A673 (cell line): Measurements from ENCODE around the gene B3GAT3. TPM values are rescaled to one million over a fixed set of nuclear protein-coding genes. Genes with fewer than 3 reads are reported as not detected.
A peak's percentile ranks its signal among the peaks of the same experiment; 100 is the strongest.
"Not testable (repeated sequence)": the region's sequence is repeated elsewhere in the genome, so short reads cannot be mapped to it uniquely, and the experiment has no call there.

Source experiments
- BruUV-seq: library from RNA; stranded (reverse); fragments of 400-500 nt; replicated peaks from 2 replicates; lab custom pipeline; 2021; lab: Mats Ljungman, UMichigan
- CTCF ChIA-PET: fragments of 300-600 bp; sonication (Branson Sonifier 250); formaldehyde crosslinking; loops from one replicate; lab custom pipeline; 2022; ENCODE audit warnings: antibody characterized with exemption; lab: Charles Lee
- POLR2A ChIA-PET: fragments of 300-600 bp; sonication (Branson Sonifier 250); formaldehyde crosslinking; loops from one replicate; lab custom pipeline; 2022; ENCODE audit warnings: antibody characterized with exemption; ENCODE audit not compliant: low non-redundant PET; lab: Charles Lee
- DNase-seq: peaks from one replicate; pipeline ENCODE4 v3.0.0-alpha.2; 2015; ENCODE audit warnings: low spot score
- H3K27ac ChIP-seq: fragments of 200-600 bp; sonication (generic); 2 replicates; pipeline ENCODE4 v1.5.1; 2016; ENCODE audit warnings: mixed run types, low read depth, mild to moderate bottlenecking, mixed read lengths, antibody characterized with exemption, low read length; ENCODE audit not compliant: poor library complexity, severe bottlenecking
- H3K27me3 ChIP-seq: fragments of 200-600 bp; sonication (generic); replicated peaks from 2 replicates; pipeline ENCODE4 v1.6.1; 2017; ENCODE audit warnings: mixed run types, low read depth, mild to moderate bottlenecking, mixed read lengths, antibody characterized with exemption, low read length; ENCODE audit not compliant: insufficient read depth, poor library complexity
- H3K36me3 ChIP-seq: fragments of 200-600 bp; sonication (generic); 2 replicates; pipeline ENCODE4 v1.6.1; 2016; ENCODE audit warnings: mixed run types, mild to moderate bottlenecking, mixed read lengths, antibody characterized with exemption, low read length; ENCODE audit not compliant: insufficient read depth, poor library complexity, severe bottlenecking
- H3K4me1 ChIP-seq: fragments of 200-600 bp; sonication (generic); 2 replicates; pipeline ENCODE4 v1.6.1; 2017; ENCODE audit warnings: mixed run types, mild to moderate bottlenecking, mixed read lengths, antibody characterized with exemption, low read length; ENCODE audit not compliant: insufficient read depth, poor library complexity, severe bottlenecking
- H3K4me3 ChIP-seq: fragments of 200-600 bp; sonication (generic); 2 replicates; pipeline ENCODE4 v1.5.1; 2016; ENCODE audit warnings: low read depth, mixed run types, mild to moderate bottlenecking, mixed read lengths, low read length; ENCODE audit not compliant: poor library complexity, severe bottlenecking
- H3K9me3 ChIP-seq: fragments of 200-600 bp; sonication (generic); 2 replicates; pipeline ENCODE4 v1.6.1; 2016; ENCODE audit warnings: mixed run types, low read depth, mild to moderate bottlenecking, mixed read lengths, antibody characterized with exemption, low read length; ENCODE audit not compliant: poor library complexity, severe bottlenecking
- EZH2 ChIP-seq: fragments of 200-600 bp; sonication (generic); IDR thresholded peaks from 2 replicates; pipeline ENCODE4 v1.6.1; 2017; ENCODE audit warnings: borderline replicate concordance, low read depth, mild to moderate bottlenecking, mixed read lengths, antibody characterized with exemption, low read length; ENCODE audit not compliant: poor library complexity, severe bottlenecking
- intact Hi-C: fragments of 100-400 bp; cut with micrococcal nuclease; formaldehyde crosslinking; loops from one replicate; pipeline ENCODE4 v1.10.0; 2022; ENCODE audit not compliant: unreplicated experiment
- total RNA-seq: library from RNA; stranded (reverse); gene quantifications from 2 replicates; pipeline ENCODE4 v1.2.3, GENCODE V29; 2021
- TF ChIP-seq, protein P1 (sequence below): fragments of 300-800, 200-600 bp; sonication (generic); conservative IDR thresholded peaks from 2 replicates; pipeline ENCODE4 v1.5.1; 2017; ENCODE audit warnings: low read depth, mild to moderate bottlenecking, antibody characterized with exemption, low read length, moderate library complexity, mixed read lengths

B3GAT3 gene
- total RNA-seq, 1 experiment from 2014 or later, result 64.7 TPM

DNA sequence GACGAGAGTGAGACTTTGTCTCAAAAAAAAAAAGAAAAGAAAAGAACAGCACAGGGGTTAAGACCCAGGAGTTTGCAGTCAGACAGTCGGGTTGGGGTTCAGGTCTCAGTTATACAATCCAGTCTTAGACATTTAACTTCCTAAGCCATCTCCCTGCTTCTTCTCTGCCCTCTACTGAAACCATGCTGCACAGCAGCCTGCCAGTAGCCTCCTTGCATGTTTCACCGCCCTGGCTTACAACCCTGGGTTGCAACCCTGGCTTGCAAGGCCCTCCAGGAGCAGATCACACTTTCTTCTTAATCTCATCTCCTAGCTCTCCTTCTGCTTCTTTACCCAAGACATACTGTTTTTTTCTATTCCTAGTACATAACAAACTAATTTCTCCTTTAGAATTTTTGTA, 5.9 kb upstream of the B3GAT3 start:
- no peaks in the 10 kb centered on the region for H3K27me3 ChIP-seq
- no peak overlapping the region for H3K4me3 ChIP-seq
- no peaks in the 10 kb centered on the region for H3K4me1 ChIP-seq
- peaks cover 81% of the 10 kb centered on the region for H3K36me3 ChIP-seq
- TF ChIP-seq, protein P1, sequence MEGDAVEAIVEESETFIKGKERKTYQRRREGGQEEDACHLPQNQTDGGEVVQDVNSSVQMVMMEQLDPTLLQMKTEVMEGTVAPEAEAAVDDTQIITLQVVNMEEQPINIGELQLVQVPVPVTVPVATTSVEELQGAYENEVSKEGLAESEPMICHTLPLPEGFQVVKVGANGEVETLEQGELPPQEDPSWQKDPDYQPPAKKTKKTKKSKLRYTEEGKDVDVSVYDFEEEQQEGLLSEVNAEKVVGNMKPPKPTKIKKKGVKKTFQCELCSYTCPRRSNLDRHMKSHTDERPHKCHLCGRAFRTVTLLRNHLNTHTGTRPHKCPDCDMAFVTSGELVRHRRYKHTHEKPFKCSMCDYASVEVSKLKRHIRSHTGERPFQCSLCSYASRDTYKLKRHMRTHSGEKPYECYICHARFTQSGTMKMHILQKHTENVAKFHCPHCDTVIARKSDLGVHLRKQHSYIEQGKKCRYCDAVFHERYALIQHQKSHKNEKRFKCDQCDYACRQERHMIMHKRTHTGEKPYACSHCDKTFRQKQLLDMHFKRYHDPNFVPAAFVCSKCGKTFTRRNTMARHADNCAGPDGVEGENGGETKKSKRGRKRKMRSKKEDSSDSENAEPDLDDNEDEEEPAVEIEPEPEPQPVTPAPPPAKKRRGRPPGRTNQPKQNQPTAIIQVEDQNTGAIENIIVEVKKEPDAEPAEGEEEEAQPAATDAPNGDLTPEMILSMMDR, result 0 out of 2 replicates have a peak, but pooled peaks have one; percentile 11
- TF ChIP-seq EZH2, result no peak
- POLR2A ChIA-PET, result interaction anchor here (0.5 kb wide), 1 partner anchor 19 kb away, joined by 9 read pairs; the partner anchor contains the start of gene GANAB
- no TSS peak for BruUV-seq
- DNase-seq, result no peak
- CTCF ChIA-PET, result no interaction called here
- H3K27ac ChIP-seq, result no peak overlapping the region
- H3K9me3 ChIP-seq, result no peaks in the 10 kb centered on the region
- intact Hi-C loops, result no loop called here

DNA sequence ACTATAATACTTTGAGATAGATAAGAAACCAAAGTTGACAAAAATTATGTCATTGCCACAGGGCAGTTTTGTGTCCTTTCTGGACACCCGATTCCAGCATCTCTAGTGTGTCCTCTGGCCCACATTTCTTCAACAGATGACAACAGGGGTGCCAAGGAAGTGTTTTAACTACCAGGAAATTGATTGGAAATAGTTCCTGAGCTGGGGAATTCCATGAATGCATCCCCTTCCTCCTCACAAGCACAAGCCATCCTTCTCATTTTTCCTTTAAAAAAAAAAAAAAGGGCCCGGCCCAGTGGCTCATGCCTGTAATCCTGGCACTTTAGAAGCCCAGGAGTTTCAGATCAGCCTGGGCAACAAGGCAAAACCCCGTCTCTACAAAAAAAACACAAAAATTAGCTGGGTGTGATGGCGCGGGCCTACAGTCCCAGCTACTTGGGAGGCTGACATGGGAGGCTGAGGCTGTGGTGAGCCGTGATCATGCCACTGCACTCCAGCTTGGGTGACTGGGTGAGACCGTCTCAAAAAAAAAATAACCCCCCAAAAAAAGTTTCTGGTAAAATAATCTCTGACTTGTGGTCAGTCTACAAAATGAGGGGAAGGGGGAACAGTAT, 797 bp upstream of the B3GAT3 start:
- H3K4me3 ChIP-seq, result no peak overlapping the region
- POLR2A ChIA-PET, result no interaction called here
- intact Hi-C loops, result no loop called here

DNA sequence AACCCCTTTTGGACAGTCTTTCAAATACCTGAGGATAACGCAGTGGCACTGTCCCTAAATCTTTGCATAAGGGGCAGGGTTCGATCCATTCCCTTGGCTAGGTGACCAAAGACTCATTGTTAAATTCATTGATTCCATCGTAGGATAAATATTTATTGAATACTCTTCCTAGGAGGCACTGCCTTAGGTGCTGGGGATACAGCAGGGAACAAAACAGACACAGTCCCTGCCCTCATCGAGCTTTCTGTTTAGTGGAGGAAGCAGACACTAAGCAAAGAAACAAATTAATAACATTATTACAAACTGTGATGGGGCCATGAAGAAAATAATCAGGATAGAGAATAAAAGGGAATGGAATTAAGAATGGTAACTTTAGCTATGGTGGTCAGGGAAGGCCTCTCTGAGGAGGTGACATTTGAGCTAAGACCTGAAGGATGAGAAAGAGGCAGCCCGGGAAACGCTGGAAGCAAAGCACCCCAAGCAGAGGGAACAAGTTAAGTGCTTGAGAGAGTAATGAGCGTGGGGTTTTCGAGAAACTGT, 689 bp downstream of the B3GAT3 start:
- H3K36me3 ChIP-seq, result peaks cover 24% of the 10 kb centered on the region
- H3K4me3 ChIP-seq, result peak overlapping the region; percentile 57
- no peak for DNase-seq
- intact Hi-C loops, result no loop called here
- H3K27ac ChIP-seq, result peak overlapping the region; percentile 86
- POLR2A ChIA-PET, result interaction anchor here (0.6 kb wide), 1 partner anchor 265 kb away, joined by 4 read pairs; no protein-coding TSS in a partner anchor
- no peaks in the 10 kb centered on the region for H3K9me3 ChIP-seq
- CTCF ChIA-PET, result interaction anchor here (1.1 kb wide), 1 partner anchor 30 kb away, joined by 6 read pairs; the partner anchor contains the start of gene TUT1
- BruUV-seq, result TSS peak; percentile 36
- H3K4me1 ChIP-seq, result peaks cover 12% of the 10 kb centered on the region
- no peaks in the 10 kb centered on the region for H3K27me3 ChIP-seq
- TF ChIP-seq, protein P1, result no peak
- TF ChIP-seq EZH2, result no peak

More for the DNA sequence above, 797 bp upstream of the B3GAT3 start:
- no peaks in the 10 kb centered on the region for H3K27me3 ChIP-seq
- TSS peak; percentile 94 for BruUV-seq
- CTCF ChIA-PET, result interaction anchor here (0.6 kb wide), 1 partner anchor 11 kb away, joined by 3 read pairs; no protein-coding TSS in a partner anchor
- peak overlapping the region; percentile 86 for H3K27ac ChIP-seq
- peaks cover 29% of the 10 kb centered on the region for H3K36me3 ChIP-seq
- H3K4me1 ChIP-seq, result peaks cover 12% of the 10 kb centered on the region
- DNase-seq, result no peak
- TF ChIP-seq, protein P1, result no peak
- TF ChIP-seq EZH2, result no peak
- no peaks in the 10 kb centered on the region for H3K9me3 ChIP-seq

DNA sequence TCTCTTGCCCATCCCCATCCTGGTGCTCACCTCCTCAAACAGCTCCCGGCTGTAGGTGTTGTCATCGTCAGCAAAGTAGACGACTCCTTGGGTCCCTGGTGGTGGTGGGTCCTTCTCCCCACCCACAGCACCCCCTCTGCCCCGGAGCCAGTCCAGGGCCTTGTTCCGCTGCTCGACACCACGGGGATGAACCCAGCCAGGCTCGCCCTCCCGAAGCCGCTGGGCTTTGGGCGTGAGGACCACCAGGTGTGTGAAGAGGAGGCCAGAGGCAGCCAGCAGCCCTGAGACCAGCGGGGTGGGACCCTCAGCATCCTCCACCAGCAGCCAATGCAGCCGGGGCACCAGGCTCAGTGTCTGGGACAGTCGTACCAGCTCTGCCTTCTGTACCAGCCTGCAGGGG, 4.8 kb downstream of the B3GAT3 start:
- CTCF ChIA-PET, result interaction anchor here (0.6 kb wide), 1 partner anchor 39 kb away, joined by 3 read pairs; no protein-coding TSS in a partner anchor
- H3K27me3 ChIP-seq, BruUV-seq, DNase-seq, H3K27ac ChIP-seq, intact Hi-C loops, H3K9me3 ChIP-seq, H3K4me1 ChIP-seq, H3K4me3 ChIP-seq, POLR2A ChIA-PET: not testable (repeated sequence)
- H3K36me3 ChIP-seq, result peaks cover 10% of the 10 kb centered on the region
